Uterus (tissue), 2 donors: Measurements from ENCODE around the gene SERPINA1.

Source experiments
- CTCF ChIP-seq, 4 experiments: fragments of 200-600 bp in 2 of 4; fragments of 450-650 bp in 2 of 4; sonication (generic) in 2 of 4; IDR thresholded peaks; one replicate each; pipeline ENCODE4 v1.5.1; 2016 to 2019; ENCODE audit warnings: antibody characterized with exemption in 4 of 4, mild to moderate bottlenecking in 2 of 4, moderate library complexity in 1 of 4
- POLR2A ChIP-seq, 2 donors: fragments of 450-650 bp; IDR thresholded peaks; one replicate each; pipeline ENCODE4 v1.6.1; 2016; ENCODE audit warnings: antibody characterized with exemption in 2 of 2, mild to moderate bottlenecking in 1 of 2, moderate library complexity in 1 of 2

GRCh38 chr14:94338023-94338422 is 50.4 kb downstream of the SERPINA1 start:
- TF ChIP-seq CTCF (IDR thresholded peaks at IDR 0.05), result no peak
- TF ChIP-seq POLR2A (IDR thresholded peaks at IDR 0.05), result no peak
